GM12878 (cell line): ENCODE measurements around the gene YTHDC1. TPM values are rescaled to one million over a fixed set of nuclear protein-coding genes. Genes with fewer than 3 reads are reported as not detected.

Experiments
- ATAC-seq: fragments of 200-7000 bp; cut with Tn5 transposase; 3 replicates; pipeline ENCODE4 v1.9.1; 2020; ENCODE audit warnings: mild to moderate bottlenecking, moderate library complexity
- BruUV-seq: library from RNA; stranded (reverse); fragments of 400-500 nt; replicated peaks from 2 replicates; lab custom pipeline; 2021; lab: Mats Ljungman, UMichigan
- CTCF ChIA-PET: fragments of 300-600 bp; sonication (Branson Sonifier 250); formaldehyde crosslinking; extraction: SDS; loops from one replicate; lab custom pipeline; 2021; ENCODE audit warnings: inconsistent platforms; lab: Yijun Ruan, JAX
- POLR2A ChIA-PET: fragments of 350-600 bp; formaldehyde crosslinking; extraction: SDS; loops from one replicate; lab custom pipeline; 2021; ENCODE audit warnings: inconsistent platforms; lab: Charles Lee
- RAD21 ChIA-PET: fragments of 300-600 bp; sonication (Branson Sonifier 250); formaldehyde crosslinking; loops from one replicate; lab custom pipeline; 2023; ENCODE audit warnings: antibody characterized with exemption; ENCODE audit not compliant: unreplicated experiment; lab: Charles Lee
- SMC1A ChIA-PET: fragments of 300-600 bp; sonication (Branson Sonifier 250); formaldehyde crosslinking; loops from one replicate; lab custom pipeline; 2023; ENCODE audit not compliant: unreplicated experiment, uncharacterized antibody; lab: Charles Lee
- DNase-seq: peaks from one replicate; pipeline ENCODE4 v3.0.0-alpha.2; 2011; ENCODE audit warnings: low read depth, low spot score
- FAIRE-seq: peaks from 3 replicates; lab custom pipeline; 2011; peaks lifted over from hg19 to GRCh38; lab: Jason Lieb, UNC
- H2AFZ ChIP-seq: 2 replicates; pipeline ENCODE4 v1.6.0; 2011; ENCODE audit warnings: low read depth, low read length, control low read depth; ENCODE audit not compliant: control insufficient read depth
- H3K27ac ChIP-seq: 2 replicates; pipeline ENCODE4 v1.5.1; 2011; ENCODE audit warnings: control low read depth; ENCODE audit not compliant: control insufficient read depth, insufficient read depth
- H3K27me3 ChIP-seq, 2 experiments: replicated peaks in 1 of 2; 2 replicates each; pipeline versions ENCODE4 v1.6.0 to v1.6.1; 2011; ENCODE audit warnings: low read length in 1 of 2; ENCODE audit not compliant: control insufficient read depth in 2 of 2, insufficient read depth in 2 of 2
- H3K36me3 ChIP-seq, 2 experiments: 2 replicates each; pipeline ENCODE4 v1.5.1; 2011; ENCODE audit warnings: low read length in 1 of 2; ENCODE audit not compliant: control insufficient read depth in 2 of 2, insufficient read depth in 2 of 2
- H3K4me1 ChIP-seq: 2 replicates; pipeline ENCODE4 v1.6.1; 2011; ENCODE audit warnings: mild to moderate bottlenecking, low read length, moderate library complexity, mixed read lengths; ENCODE audit not compliant: control insufficient read depth, insufficient read depth
- H3K4me2 ChIP-seq: 2 replicates; pipeline ENCODE4 v1.6.0; 2011; ENCODE audit warnings: control low read depth; ENCODE audit not compliant: control insufficient read depth, insufficient read depth
- H3K4me3 ChIP-seq: fragments of 200-600 bp; sonication (generic); 2 replicates; pipeline ENCODE4 v1.5.1; 2016
- H3K79me2 ChIP-seq: 2 replicates; pipeline ENCODE4 v1.6.0; 2011; ENCODE audit warnings: low read length; ENCODE audit not compliant: control insufficient read depth, insufficient read depth
- H3K9ac ChIP-seq: 2 replicates; pipeline ENCODE4 v1.8.0; 2011; ENCODE audit warnings: low read length, control low read depth, mixed read lengths; ENCODE audit not compliant: control insufficient read depth, insufficient read depth
- H3K9me3 ChIP-seq: replicated peaks from 3 replicates; pipeline ENCODE4 v1.5.1; 2011; ENCODE audit warnings: mild to moderate bottlenecking, low read length; ENCODE audit not compliant: control insufficient read depth, insufficient read depth
- H4K20me1 ChIP-seq: 2 replicates; pipeline ENCODE4 v1.6.0; 2011; ENCODE audit not compliant: control insufficient read depth, insufficient read depth
- E4F1 ChIP-seq: fragments of 450-650 bp; IDR thresholded peaks from 2 replicates; pipeline ENCODE4 v1.6.1; 2018; ENCODE audit warnings: borderline replicate concordance, mild to moderate bottlenecking; ENCODE audit not compliant: partially characterized antibody
- HCFC1 ChIP-seq: fragments of 150-350 bp; IDR thresholded peaks from 2 replicates; pipeline ENCODE4 v1.6.1; 2014; ENCODE audit warnings: low read length
- MAX ChIP-seq: IDR thresholded peaks from 2 replicates; pipeline ENCODE4 v1.6.1; 2012; ENCODE audit warnings: low read depth, low read length, improper control_type of control experiment
- MTA3 ChIP-seq: IDR thresholded peaks from 2 replicates; pipeline ENCODE4 v1.6.1; 2012; ENCODE audit warnings: low read length, inconsistent platforms, borderline replicate concordance
- MXI1 ChIP-seq: fragments of 150-350 bp; IDR thresholded peaks from 2 replicates; pipeline ENCODE4 v1.6.1; 2011; ENCODE audit warnings: low read depth, mild to moderate bottlenecking, inconsistent platforms, low read length, improper control_type of control experiment
- NFYB ChIP-seq: IDR thresholded peaks from 2 replicates; pipeline ENCODE4 v1.6.1; 2011; ENCODE audit warnings: low read depth, mild to moderate bottlenecking, low read length, improper control_type of control experiment, moderate library complexity; ENCODE audit not compliant: insufficient read depth
- RB1 ChIP-seq: fragments of 450-650 bp; formaldehyde crosslinking; IDR thresholded peaks from 2 replicates; pipeline ENCODE4 v1.6.1; 2017; ENCODE audit warnings: mild to moderate bottlenecking, borderline replicate concordance
- SMAD5 ChIP-seq: IDR thresholded peaks from 2 replicates; pipeline ENCODE4 v1.6.1; 2016; ENCODE audit warnings: antibody characterized with exemption, low read depth
- ZBTB11 ChIP-seq: fragments of 450-650 bp; formaldehyde crosslinking; IDR thresholded peaks from 2 replicates; pipeline ENCODE4 v1.5.0; 2022; ENCODE audit warnings: mild to moderate bottlenecking, missing genetic modification characterization
- ZBTB40 ChIP-seq: fragments of 450-650 bp; IDR thresholded peaks from 2 replicates; pipeline ENCODE4 v1.6.1; 2016; ENCODE audit warnings: mild to moderate bottlenecking, moderate library complexity, borderline replicate concordance
- ZNF24 ChIP-seq: fragments of 450-650 bp; IDR thresholded peaks from 2 replicates; pipeline ENCODE4 v1.6.1; 2017; ENCODE audit warnings: antibody characterized with exemption, mild to moderate bottlenecking
- ZNF622 ChIP-seq: fragments of 450-650 bp; IDR thresholded peaks from 2 replicates; pipeline ENCODE4 v1.6.1; 2017; ENCODE audit warnings: mild to moderate bottlenecking, inconsistent platforms
- WGBS: methylation state at CpG from one replicate; pipeline ENCODE4 v1.1.6; 2016; ENCODE audit warnings: low lambda C conversion rate; ENCODE audit not compliant: insufficient replicate concordance, insufficient coverage; ENCODE audit errors: missing lambda C conversion rate; 5-methylcytosine and 5-hydroxymethylcytosine counted together
- in situ Hi-C: fragments of 300-500 bp; cut with MboI; formaldehyde crosslinking; loops from 9 replicates; pipeline ENCODE4 v1.14.3; 2018; ENCODE audit warnings: mixed read lengths
- intact Hi-C: fragments of 100-400 bp; cut with micrococcal nuclease; formaldehyde crosslinking; loops from one replicate; pipeline ENCODE4 v1.14.2; 2022; ENCODE audit not compliant: unreplicated experiment
- polyA plus RNA-seq, 11 experiments: library from polyadenylated mRNA; depleted of rRNA in 4 of 11; unstranded in 6 of 11; stranded (reverse) in 5 of 11; fragments of >200 nt; fragmentation: Nextera tagmentation in 4 of 11; fragmentation: Illumina TruSeq in 1 of 11; extraction: Ambion mirVana in 4 of 11; extraction: Trizol in 1 of 11; gene quantifications; 1 replicate in 1 of 11; 2 replicates in 10 of 11; pipeline versions ENCODE4 v1.2.1 to v1.2.3, GENCODE V29; 2011 to 2016; ENCODE audit warnings: inconsistent platforms in 2 of 11, missing spikeins in 2 of 11, low read depth in 1 of 11
- total RNA-seq, 4 experiments: library from RNA; depleted of rRNA in 3 of 4; stranded (reverse); fragments of >200 nt in 3 of 4; fragmentation: Illumina TruSeq in 1 of 4; extraction: Trizol in 1 of 4; gene quantifications; 2 replicates each; pipeline versions ENCODE4 v1.2.1 to v1.2.3, GENCODE V29; 2013 to 2021

YTHDC1 gene
- total and polyA plus RNA-seq, 10 of the 15 experiments (the other 5 are each of a cell fraction or from before 2014, with no cell fraction given) = 18.7 to 83.2 (median 47.5) TPM

GRCh38 chr4:68348577-68348976 lies 1.3 kb downstream of the YTHDC1 start:
- WGBS = 0% methylated on average over 4 of the region's 4 CpGs
- Histone ChIP-seq H3K36me3 (peaks cover 0 to 7% of the 10 kb centered on the region in 2 experiments; a peak in 1 of 4 replicates), H3K9me3 (no peaks in the 10 kb centered on the region; the same call in 2 of the 3 replicates), H3K79me2 (peaks cover 64% of the 10 kb centered on the region), H4K20me1 (peaks cover 6% of the 10 kb centered on the region), H3K4me1 (no peaks in the 10 kb centered on the region), H2AFZ (no peak overlapping the region), H3K27me3 (no peaks in the 10 kb centered on the region), H3K9ac (peak overlapping the region; percentile 97), H3K27ac (peak overlapping the region; percentile 97), H3K4me2 (peak overlapping the region; percentile 74), H3K4me3 (peak overlapping the region; percentile 84)
- ChIA-PET RAD21 (interaction anchor here (0.7 to 1.8 kb wide), 2 partner anchors 15 to 735 kb away, joined by 4 read pairs; no protein-coding TSS in a partner anchor), SMC1A (interaction anchor here (0.9 to 1.0 kb wide), 2 partner anchors 18 to 25 kb away, joined by 3 read pairs; no protein-coding TSS in a partner anchor), POLR2A (interaction anchor here (0.7 kb wide), 1 partner anchor 27 kb away, joined by 3 read pairs; no protein-coding TSS in a partner anchor), CTCF (no interaction called here)
- intact Hi-C loops (loop anchor here (5.0 kb wide), 2 partner anchors 646 to 709 kb away; partner anchors contain the start of gene UBA6), in situ Hi-C loops (loop anchor here (10.0 kb wide), 1 partner anchor 644 kb away; the partner anchor contains the start of gene UBA6)
- no peak for ATAC-seq
- no peak for DNase-seq
- BruUV-seq = TSS peak; percentile 64
- FAIRE-seq = no peak
- no peak for TF ChIP-seq ZBTB40
- no peak for TF ChIP-seq ZNF24
- no peak for TF ChIP-seq HCFC1
- no peak for TF ChIP-seq SMAD5
- no peak for TF ChIP-seq ZBTB11
- TF ChIP-seq NFYB = no peak
- no peak for TF ChIP-seq ZNF622
- TF ChIP-seq MTA3 = no peak
- no peak for TF ChIP-seq RB1
- TF ChIP-seq MAX = no peak
- TF ChIP-seq E4F1 = no peak
- TF ChIP-seq MXI1 = no peak
